HepG2 (cell line): ENCODE data around the gene PLLP. TPM values are rescaled to one million over a fixed set of nuclear protein-coding genes. Genes with fewer than 3 reads are reported as not detected.

Experiments
- ARNT ChIP-seq: fragments of 450-650 bp; IDR thresholded peaks from 2 replicates; pipeline ENCODE4 v1.6.1; 2017
- BRCA1 ChIP-seq: sonication (generic); formaldehyde crosslinking; IDR thresholded peaks from 2 replicates; pipeline ENCODE4 v1.4.0; 2020; ENCODE audit warnings: missing genetic modification reagents
- CAMTA2 ChIP-seq: sonication (generic); formaldehyde crosslinking; IDR thresholded peaks from 2 replicates; pipeline ENCODE4 v1.4.0; 2020; ENCODE audit warnings: mild to moderate bottlenecking, missing genetic modification reagents, borderline replicate concordance
- CCAR2 ChIP-seq: fragments of 200-400 bp; formaldehyde crosslinking; optimal IDR thresholded peaks from 2 replicates; pipeline ENCODE3; 2018; ENCODE audit warnings: low read depth, mild to moderate bottlenecking, low read length, moderate library complexity
- CENPT ChIP-seq: sonication (generic); formaldehyde crosslinking; IDR thresholded peaks from 2 replicates; pipeline ENCODE4 v1.8.0; 2022; ENCODE audit warnings: low read depth, mild to moderate bottlenecking, moderate library complexity, missing genetic modification reagents
- HNRNPUL1 ChIP-seq: fragments of 200-400 bp; formaldehyde crosslinking; IDR thresholded peaks from 2 replicates; pipeline ENCODE4 v1.6.1; 2017; ENCODE audit warnings: low read depth, mild to moderate bottlenecking, low read length, moderate library complexity
- KDM2A ChIP-seq: sonication (generic); formaldehyde crosslinking; IDR thresholded peaks from 2 replicates; pipeline ENCODE4 v1.4.0; 2020; ENCODE audit warnings: low read depth, missing genetic modification reagents, borderline replicate concordance
- MYC ChIP-seq: sonication (generic); formaldehyde crosslinking; IDR thresholded peaks from 2 replicates; pipeline ENCODE4 v1.9.0; 2021; ENCODE audit warnings: missing genetic modification reagents, borderline replicate concordance
- NFATC3 ChIP-seq: sonication (generic); formaldehyde crosslinking; IDR thresholded peaks from 2 replicates; pipeline ENCODE4 v1.5.1; 2020; ENCODE audit warnings: mild to moderate bottlenecking, missing genetic modification reagents
- PRMT3 ChIP-seq: sonication (generic); formaldehyde crosslinking; IDR thresholded peaks from 2 replicates; pipeline ENCODE4 v1.8.1; 2022; ENCODE audit warnings: low read depth, mild to moderate bottlenecking, moderate library complexity, missing genetic modification reagents, borderline replicate concordance
- SP140L ChIP-seq: sonication (generic); formaldehyde crosslinking; IDR thresholded peaks from 2 replicates; pipeline ENCODE4 v1.4.0; 2020; ENCODE audit warnings: missing genetic modification reagents, borderline replicate concordance
- ZBTB21 ChIP-seq: sonication (generic); formaldehyde crosslinking; IDR thresholded peaks from 2 replicates; pipeline ENCODE4 v1.4.0; 2020; ENCODE audit warnings: missing genetic modification reagents
- ZIK1 ChIP-seq: sonication (generic); formaldehyde crosslinking; IDR thresholded peaks from 2 replicates; pipeline ENCODE4 v1.5.0; 2020; ENCODE audit warnings: mild to moderate bottlenecking, low read depth, missing genetic modification reagents, borderline replicate concordance
- ZNF12 ChIP-seq: sonication (generic); formaldehyde crosslinking; IDR thresholded peaks from 2 replicates; pipeline ENCODE4 v1.5.0; 2020; ENCODE audit warnings: missing genetic modification reagents
- ZNF205 ChIP-seq: IDR thresholded peaks from 2 replicates; pipeline ENCODE4 v1.6.1; 2018; ENCODE audit warnings: missing biosample characterization, missing genetic modification reagents
- ZNF251 ChIP-seq: sonication (generic); formaldehyde crosslinking; IDR thresholded peaks from 2 replicates; pipeline ENCODE4 v1.9.0; 2021; ENCODE audit warnings: mild to moderate bottlenecking, missing genetic modification reagents
- ZNF34 ChIP-seq: sonication (generic); formaldehyde crosslinking; IDR thresholded peaks from 2 replicates; pipeline ENCODE4 v1.4.0; 2020; ENCODE audit warnings: mild to moderate bottlenecking, missing genetic modification reagents, borderline replicate concordance
- ZNF501 ChIP-seq: sonication (generic); formaldehyde crosslinking; IDR thresholded peaks from 2 replicates; pipeline ENCODE4 v1.5.1; 2020; ENCODE audit warnings: mild to moderate bottlenecking, moderate library complexity, missing genetic modification reagents
- ZNF563 ChIP-seq: sonication (generic); formaldehyde crosslinking; IDR thresholded peaks from 2 replicates; pipeline ENCODE4 v1.8.0; 2022; ENCODE audit warnings: mild to moderate bottlenecking, moderate library complexity, missing genetic modification reagents
- polyA plus RNA-seq, 8 experiments: library from polyadenylated mRNA; depleted of rRNA in 3 of 8; stranded (reverse) in 7 of 8; unstranded in 1 of 8; fragments of >200 nt; fragmentation: Illumina TruSeq in 4 of 8; extraction: Trizol in 4 of 8; gene quantifications; 2 replicates each; pipeline versions ENCODE4 v1.2.1 to v1.2.3, GENCODE V29; 2011 to 2016; ENCODE audit warnings: low read depth in 4 of 8, missing spikeins in 1 of 8, mixed read lengths in 1 of 8; ENCODE audit not compliant: insufficient read depth in 1 of 8
- total RNA-seq, 5 experiments: library from RNA; depleted of rRNA; stranded (reverse); fragments of >200 nt; fragmentation: Illumina TruSeq; extraction: Trizol; gene quantifications; 2 replicates each; pipeline ENCODE4 v1.2.3, GENCODE V29; 2016; ENCODE audit warnings: low read depth in 1 of 5
- TF ChIP-seq, protein P1 (sequence below): sonication (generic); formaldehyde crosslinking; IDR thresholded peaks from 2 replicates; pipeline ENCODE4 v1.5.0; 2020; ENCODE audit warnings: missing genetic modification reagents, mild to moderate bottlenecking, borderline replicate concordance
- TF ChIP-seq, protein P2 (sequence below): sonication (generic); formaldehyde crosslinking; IDR thresholded peaks from 2 replicates; pipeline ENCODE4 v1.4.0; 2020; ENCODE audit warnings: missing genetic modification reagents
- TF ChIP-seq, protein P3 (sequence below): sonication (generic); formaldehyde crosslinking; conservative IDR thresholded peaks from 2 replicates; pipeline ENCODE4 v1.4.0; 2020; ENCODE audit warnings: missing genetic modification reagents
- TF ChIP-seq, protein P4 (sequence below): sonication (generic); formaldehyde crosslinking; IDR thresholded peaks from 2 replicates; pipeline ENCODE4 v1.5.1; 2020; ENCODE audit warnings: mild to moderate bottlenecking, missing genetic modification reagents, borderline replicate concordance

PLLP gene
- total and polyA plus RNA-seq, 2 of the 13 experiments (the other 11 are each of a cell fraction or from before 2014, with no cell fraction given): 60.6 to 127 TPM

DNA sequence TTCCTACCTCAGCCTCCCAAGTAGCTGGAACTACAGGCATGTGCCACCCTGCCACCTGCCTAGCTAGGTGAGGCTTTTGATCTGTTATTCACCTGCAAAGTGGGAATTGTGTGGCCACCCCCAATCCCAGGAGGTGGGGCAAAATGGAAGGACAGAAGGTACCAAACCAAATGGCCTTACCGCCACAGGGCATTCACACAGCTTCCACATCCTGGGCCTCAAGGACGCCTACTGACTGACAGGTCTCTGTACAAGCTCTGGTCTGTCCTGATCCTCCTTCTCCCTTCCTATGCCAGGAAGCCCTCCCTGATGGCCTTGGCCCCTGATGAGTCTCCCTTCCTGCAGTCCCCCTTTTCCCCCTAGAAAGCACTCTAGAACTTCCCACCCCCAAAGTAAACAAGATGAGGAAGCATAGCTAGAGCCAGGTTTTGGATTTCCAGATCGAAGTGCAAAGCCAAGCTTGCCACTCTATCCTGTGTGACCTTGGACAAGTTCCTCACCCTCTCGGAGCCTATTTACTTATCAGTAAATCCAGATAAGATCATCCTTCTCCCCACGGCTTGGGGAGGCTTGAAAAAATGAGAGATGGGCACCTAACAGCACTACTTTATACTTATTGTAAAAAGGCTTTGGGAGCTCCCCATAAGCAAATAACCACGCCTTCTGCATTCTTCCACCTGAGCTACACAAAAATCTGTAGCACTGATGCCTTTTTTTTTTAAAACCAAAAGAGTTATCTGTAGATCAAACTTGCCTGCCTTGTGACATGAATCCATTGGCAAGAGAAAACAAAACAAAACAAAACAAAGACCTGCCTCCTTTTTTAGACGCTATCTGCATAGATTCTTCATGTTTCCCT, 4.5 kb downstream of the PLLP start (continued):
- TF ChIP-seq, protein P1, sequence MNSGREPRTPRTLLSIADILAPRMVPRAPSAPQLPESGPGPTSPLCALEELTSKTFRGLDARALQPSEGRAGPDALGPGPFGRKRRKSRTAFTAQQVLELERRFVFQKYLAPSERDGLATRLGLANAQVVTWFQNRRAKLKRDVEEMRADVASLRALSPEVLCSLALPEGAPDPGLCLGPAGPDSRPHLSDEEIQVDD (CRISPR knock-in tag): no peak
- TF ChIP-seq ZNF205 (CRISPR knock-in tag) (no peak; the same call in 1 of the 2 replicates), ZNF501 (CRISPR knock-in tag) (peak; percentile 81), ZNF563 (CRISPR knock-in tag) (no peak), NFATC3 (no peak), ZNF34 (CRISPR knock-in tag) (peak; percentile 94; the same call in 1 of the 2 replicates), PRMT3 (CRISPR knock-in tag) (0 out of 2 replicates have a peak, but pooled peaks have one; percentile 43), MYC (CRISPR knock-in tag) (peak; percentile 68; the same call in 1 of the 2 replicates), BRCA1 (CRISPR knock-in tag) (no peak), CAMTA2 (no peak), CENPT (CRISPR knock-in tag) (no peak), ZNF12 (peak; percentile 59; the same call in 1 of the 2 replicates), ZIK1 (no peak), SP140L (CRISPR knock-in tag) (0 out of 2 replicates have a peak, but pooled peaks have one; percentile 35), HNRNPUL1 (no peak), KDM2A (CRISPR knock-in tag) (peak; percentile 80), ARNT (no peak), ZNF251 (CRISPR knock-in tag) (no peak), ZBTB21 (peak; percentile 47; the same call in 1 of the 2 replicates), CCAR2 (no peak)
- TF ChIP-seq, protein P2, sequence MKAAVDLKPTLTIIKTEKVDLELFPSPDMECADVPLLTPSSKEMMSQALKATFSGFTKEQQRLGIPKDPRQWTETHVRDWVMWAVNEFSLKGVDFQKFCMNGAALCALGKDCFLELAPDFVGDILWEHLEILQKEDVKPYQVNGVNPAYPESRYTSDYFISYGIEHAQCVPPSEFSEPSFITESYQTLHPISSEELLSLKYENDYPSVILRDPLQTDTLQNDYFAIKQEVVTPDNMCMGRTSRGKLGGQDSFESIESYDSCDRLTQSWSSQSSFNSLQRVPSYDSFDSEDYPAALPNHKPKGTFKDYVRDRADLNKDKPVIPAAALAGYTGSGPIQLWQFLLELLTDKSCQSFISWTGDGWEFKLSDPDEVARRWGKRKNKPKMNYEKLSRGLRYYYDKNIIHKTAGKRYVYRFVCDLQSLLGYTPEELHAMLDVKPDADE (CRISPR knock-in tag): no peak
- TF ChIP-seq, protein P3, sequence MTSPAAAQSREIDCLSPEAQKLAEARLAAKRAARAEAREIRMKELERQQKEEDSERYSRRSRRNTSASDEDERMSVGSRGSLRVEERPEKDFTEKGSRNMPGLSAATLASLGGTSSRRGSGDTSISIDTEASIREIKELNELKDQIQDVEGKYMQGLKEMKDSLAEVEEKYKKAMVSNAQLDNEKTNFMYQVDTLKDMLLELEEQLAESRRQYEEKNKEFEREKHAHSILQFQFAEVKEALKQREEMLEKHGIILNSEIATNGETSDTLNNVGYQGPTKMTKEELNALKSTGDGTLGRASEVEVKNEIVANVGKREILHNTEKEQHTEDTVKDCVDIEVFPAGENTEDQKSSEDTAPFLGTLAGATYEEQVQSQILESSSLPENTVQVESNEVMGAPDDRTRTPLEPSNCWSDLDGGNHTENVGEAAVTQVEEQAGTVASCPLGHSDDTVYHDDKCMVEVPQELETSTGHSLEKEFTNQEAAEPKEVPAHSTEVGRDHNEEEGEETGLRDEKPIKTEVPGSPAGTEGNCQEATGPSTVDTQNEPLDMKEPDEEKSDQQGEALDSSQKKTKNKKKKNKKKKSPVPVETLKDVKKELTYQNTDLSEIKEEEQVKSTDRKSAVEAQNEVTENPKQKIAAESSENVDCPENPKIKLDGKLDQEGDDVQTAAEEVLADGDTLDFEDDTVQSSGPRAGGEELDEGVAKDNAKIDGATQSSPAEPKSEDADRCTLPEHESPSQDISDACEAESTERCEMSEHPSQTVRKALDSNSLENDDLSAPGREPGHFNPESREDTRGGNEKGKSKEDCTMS (CRISPR knock-in tag): no peak
- TF ChIP-seq, protein P4, sequence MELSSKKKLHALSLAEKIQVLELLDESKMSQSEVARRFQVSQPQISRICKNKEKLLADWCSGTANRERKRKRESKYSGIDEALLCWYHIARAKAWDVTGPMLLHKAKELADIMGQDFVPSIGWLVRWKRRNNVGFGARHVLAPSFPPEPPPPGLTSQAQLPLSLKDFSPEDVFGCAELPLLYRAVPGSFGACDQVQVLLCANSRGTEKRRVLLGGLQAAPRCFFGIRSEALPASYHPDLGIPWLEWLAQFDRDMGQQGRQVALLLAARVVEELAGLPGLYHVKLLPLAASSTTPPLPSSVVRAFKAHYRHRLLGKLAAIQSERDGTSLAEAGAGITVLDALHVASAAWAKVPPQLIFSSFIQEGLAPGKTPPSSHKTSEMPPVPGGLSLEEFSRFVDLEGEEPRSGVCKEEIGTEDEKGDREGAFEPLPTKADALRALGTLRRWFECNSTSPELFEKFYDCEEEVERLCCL (CRISPR knock-in tag): no peak
